Measurements from ENCODE around the gene SESN3.
"Not testable (repeated sequence)": the region's sequence is repeated elsewhere in the genome, so short reads cannot be mapped to it uniquely, and the experiment has no call there.

SESN3 gene, protein sequence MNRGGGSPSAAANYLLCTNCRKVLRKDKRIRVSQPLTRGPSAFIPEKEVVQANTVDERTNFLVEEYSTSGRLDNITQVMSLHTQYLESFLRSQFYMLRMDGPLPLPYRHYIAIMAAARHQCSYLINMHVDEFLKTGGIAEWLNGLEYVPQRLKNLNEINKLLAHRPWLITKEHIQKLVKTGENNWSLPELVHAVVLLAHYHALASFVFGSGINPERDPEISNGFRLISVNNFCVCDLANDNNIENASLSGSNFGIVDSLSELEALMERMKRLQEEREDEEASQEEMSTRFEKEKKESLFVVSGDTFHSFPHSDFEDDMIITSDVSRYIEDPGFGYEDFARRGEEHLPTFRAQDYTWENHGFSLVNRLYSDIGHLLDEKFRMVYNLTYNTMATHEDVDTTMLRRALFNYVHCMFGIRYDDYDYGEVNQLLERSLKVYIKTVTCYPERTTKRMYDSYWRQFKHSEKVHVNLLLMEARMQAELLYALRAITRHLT

DNA sequence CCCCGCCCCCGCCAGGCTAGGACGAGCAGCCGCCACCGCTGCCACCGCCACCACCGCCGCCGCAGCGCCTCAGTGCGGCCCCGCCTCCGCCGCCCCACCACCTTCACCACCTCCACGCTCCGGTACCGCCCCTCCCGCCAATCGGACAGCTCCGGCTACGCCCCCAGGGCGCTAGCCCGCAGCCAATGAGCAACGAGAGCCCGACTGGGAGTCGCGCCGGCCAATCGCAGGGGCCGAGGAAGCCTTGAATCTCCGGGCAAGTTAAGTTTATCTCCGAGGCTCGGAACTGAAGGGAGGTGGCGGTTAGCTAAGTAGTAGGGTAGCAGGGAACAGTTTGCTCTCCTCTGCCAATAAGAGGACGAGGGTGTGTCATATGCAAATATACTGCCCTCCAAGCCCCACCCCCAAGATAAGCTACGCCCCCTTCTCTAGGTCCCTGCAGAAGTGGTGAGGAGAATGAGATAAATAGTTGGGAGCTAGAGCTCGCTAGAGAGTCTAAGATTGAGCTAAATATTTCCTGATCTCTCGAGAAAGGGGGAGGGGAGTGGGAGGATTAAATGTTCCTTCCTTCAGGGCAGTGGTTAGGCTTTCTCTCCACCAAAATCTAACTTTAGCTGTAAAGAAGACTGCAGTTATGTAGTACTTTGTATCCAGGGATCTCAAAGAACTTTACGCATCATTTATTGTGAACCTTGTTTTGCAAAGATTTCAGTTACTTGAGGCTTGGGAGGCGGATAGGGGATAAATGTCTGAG lies at the start of gene SESN3:
Gene SESN3 (minus strand): TSS at position 76 of the 754 bp plus-strand sequence. CDS start 342 bp downstream, outside the sequence.
- DNase-seq: peak; percentile 100

DNA sequence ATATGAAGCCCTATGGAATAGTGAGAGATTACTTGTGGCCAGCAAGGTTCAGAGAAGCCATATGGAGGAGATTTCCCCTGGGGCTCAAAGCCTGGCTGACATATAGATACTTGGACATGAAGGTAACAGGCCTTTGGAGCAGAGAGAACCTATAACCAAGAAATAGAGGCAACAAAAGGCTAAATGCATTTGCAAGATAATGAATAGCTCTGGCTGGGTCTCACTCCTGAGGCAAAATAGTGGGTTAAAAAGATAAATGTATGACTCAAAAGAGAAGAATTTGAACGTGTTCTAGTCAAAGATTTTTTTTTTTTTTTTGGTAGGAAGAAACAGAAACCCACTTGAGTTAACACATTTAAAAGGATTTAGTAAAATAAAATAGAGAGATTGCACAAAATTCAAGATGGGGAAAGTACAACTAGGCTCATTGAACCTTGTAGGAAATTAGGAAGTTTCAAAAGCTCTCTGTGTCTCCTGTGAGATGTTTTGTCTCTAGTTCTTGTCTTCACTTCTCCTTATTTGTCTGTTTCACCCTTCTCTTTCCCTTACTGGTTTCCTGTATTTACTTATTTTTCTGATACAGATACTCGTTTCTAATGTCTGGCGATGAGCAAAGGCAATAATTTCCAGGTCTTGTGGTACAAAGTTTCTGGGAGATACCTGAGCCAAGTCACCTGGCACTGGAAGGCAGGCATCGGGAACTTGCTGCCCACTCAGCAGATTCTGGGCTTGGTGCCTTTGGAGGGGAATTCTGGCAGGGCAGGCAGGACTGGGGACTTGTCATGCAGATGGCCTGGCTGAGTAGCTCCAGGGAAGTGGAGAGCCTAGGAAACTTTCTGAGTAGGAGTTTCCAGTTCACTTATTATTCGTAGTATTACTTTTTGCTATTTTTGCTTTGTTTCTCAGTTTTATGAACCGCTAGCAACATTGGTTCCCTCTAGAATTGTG lies 49.2 kb upstream of the SESN3 start:
- DNase-seq: peak; percentile 91

DNA sequence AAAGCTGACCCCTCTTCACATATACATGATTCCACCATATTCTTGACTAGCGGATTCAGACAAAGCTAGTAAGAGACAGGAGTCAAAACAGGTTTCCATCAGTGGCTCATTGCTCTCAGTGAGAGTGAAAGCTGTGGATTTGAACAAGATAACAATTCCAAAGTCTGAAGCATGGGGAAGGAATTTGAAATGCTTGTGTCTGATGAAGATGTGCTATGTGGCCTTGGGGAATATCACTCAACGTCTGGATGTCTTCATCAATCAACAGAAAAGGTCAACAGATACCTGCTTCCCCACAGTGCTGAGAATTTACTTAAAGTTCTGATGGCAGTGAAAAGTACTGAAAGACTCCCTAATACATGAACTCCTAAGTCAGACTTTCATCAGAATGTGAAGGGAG lies 46.9 kb upstream of the SESN3 start:
- peak; percentile 85 for DNase-seq

DNA sequence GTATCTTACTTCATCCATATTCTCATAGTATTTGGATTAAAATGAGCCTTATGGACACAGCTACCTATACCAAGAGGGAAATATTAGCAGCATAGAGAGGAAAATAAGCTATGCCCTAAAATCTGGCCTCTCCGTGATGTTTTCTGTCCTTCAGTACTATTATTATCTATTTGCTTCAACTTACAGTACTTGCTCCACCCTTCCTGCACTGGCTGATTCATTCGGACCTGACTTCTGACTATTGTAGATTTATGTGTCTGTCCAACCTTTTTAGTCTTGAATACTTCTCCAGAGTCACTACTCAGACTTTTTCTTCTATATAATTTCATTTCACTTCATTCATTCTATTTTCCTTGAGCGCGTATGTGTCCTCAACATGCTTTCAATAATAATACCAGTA lies 45.1 kb upstream of the SESN3 start:
- DNase-seq: no peak

DNA sequence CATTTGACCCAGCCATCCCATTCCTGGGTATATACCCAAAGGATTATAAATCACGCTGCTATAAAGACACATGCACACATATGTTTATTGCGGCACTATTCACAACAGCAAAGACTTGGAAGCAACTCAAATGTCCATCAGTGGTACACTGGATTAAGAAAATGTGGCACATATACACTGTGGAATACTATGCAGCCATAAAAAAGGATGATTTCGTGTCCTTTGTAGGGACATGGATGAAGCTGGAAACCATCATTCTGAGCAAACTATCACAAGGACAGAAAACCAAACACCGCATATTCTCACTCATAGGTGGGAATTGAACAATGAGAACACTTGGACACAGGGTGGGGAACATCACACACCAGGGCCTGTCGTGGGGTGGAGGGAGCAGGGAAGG lies 42.6 kb upstream of the SESN3 start:
- DNase-seq: not testable (repeated sequence)

DNA sequence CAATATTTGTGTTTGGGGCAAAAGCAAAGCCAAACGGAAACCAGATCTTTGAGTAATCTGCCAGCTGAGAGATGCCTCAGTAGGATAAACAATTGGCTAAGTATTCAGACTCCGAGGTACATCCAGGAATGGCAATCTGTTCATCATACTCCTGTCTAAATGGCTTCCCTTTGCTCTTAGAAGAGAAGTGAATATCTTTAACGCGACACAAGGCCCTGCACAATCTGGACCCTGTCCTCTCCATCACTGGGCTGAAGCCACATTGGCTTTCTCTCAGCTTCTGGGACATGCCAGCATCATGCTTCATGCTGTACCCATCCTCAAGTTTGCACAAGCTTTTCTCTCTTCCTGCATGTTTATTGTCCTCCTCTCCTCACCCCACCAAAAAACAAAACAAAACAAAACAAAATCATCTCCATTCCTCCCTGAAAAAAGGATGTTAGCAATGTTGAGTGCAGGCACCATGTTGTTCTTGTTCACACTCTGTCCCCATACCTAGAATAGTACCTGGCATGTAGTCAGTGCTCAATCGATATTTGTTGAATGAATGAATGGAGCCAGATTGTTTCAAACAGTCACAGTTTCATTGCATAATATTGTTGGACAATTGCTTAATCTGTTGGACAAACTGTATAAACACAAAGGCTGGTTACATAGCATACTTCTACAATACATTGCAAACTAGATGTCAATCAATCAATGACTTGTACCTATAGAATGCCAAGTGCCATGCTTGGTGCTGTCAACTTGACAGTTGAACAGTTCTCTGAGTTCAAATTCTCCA lies 38.2 kb upstream of the SESN3 start:
- no peak for DNase-seq

DNA sequence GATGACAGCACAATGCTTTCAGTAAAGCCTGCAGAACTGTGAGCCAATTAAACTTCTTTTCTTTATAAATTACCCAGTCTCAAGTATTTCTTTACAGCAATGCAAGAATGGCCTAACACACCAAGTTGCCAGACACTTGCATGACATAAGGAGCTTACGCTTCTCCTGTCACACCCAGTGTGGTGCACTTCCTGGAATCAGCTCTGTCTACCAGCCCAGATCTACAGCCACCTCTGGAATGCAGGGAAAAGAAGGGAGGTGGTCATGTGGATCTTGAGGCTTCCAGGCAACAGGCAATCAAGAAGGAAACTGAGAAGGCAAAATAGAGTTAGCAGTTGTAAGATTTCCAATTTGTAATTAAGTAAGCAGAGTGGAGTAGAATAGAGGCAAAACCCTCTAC lies 37.4 kb upstream of the SESN3 start:
- no peak for DNase-seq

DNA sequence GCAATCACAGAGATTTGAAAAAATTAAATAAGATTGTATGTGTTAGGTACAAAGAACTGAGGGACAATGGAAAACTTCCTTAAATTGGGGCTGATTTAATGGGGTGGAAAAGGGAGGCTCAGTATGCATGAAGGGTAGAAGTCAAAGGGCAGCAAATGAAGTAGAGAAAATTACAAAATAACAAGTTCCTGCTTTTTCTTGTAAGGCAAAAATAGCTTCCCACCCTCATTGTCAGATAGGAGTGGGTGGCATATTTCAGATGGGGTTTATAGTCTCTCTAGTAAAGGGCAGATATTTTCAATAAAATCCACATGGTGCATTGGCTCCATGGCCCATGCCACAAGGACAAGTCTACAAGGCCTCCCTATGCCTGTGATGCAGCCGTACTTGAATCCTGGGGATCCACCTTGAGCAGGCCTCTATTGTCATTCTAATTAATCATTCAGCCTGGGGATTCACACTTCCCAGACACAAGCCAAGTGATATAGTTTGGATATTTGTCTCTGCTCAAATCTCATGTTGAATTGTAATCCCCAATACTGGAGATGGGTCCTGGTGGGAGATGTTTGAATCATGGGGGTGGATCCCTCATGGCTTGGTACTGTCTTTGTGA lies 36.7 kb upstream of the SESN3 start:
- no peak for DNase-seq

DNA sequence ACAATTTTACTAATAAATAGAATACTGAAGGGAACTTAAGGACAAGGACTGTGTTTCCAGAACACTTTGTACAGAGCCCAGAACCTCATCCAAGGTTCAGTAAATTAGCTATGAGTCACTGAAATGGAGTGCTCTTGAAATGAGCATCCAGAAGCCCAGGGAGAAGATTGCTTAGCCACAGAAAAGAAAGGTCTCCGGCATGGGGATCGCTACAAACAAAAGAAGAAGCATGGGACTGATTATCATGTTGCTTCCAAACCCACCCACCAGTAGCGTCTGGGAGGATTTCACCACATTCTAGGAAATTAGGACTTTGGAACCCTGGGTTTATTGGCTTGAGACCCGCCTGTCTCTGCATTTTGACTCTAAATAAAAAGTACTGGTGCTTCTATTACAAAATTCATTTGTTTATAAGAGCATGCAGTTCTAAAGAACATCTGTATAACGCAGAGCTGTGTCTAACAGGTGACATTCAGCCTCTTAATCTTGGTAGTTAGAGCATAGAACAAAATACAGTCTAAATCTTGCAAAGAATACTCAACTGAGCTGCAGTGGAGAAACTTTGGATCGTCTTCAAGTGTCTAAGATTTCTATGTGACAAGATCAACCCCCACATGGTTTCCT lies 35.9 kb upstream of the SESN3 start:
- DNase-seq: peak; percentile 76

DNA sequence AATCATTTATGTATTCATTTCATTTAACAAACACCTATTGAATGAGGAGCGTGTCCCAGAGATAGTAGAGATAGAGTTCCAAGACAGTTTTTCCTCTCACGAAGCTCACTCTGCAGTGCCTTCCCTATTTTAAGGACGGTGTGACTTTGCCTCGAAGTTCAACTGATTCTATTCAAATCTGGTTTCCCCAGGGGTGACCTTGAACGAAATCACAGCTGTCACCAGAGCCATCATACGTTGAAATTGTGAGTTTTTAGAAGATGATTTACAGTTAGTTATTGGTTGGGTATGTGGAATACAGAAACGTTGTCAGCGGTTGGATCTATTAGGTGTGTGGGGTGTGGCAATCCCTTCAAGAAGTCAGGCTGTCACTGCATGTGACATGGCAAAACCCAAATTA lies 33.9 kb upstream of the SESN3 start:
- no peak for DNase-seq

DNA sequence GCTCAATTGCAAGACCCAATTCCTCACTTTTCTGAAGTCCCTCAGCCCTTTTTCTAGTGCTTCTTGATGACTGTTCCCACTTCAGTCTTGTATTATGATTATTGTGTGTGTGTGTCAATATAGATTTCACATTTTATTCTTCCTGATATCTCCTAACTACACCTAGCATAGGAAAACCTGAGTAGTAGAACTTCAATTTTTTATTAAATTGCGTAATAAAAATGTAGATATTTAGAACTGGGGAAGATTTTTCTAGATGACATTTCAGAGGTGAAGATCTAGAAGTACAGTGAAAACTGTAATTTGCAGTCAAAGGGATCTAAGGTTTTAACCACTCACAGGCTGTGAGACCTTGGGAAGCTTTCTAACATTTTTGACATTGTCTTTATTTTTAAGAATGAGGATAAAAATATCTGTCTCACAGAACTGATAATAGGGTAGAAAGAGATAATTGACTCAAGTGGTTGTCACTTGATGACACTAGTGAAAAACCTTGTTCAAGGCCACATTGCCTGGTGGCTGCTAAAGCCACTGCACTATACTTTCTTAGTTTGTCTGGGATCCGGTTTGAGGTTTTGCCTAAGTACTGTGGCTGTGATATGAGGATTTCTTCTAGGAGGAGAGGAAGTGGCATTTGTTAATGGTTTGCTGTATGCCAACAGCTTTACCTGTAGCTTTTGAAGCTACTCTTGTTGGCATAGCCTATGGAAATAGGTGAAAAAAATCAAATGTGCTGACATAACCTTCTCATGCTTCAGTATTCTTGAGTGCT lies 32.2 kb upstream of the SESN3 start:
- no peak for DNase-seq

DNA sequence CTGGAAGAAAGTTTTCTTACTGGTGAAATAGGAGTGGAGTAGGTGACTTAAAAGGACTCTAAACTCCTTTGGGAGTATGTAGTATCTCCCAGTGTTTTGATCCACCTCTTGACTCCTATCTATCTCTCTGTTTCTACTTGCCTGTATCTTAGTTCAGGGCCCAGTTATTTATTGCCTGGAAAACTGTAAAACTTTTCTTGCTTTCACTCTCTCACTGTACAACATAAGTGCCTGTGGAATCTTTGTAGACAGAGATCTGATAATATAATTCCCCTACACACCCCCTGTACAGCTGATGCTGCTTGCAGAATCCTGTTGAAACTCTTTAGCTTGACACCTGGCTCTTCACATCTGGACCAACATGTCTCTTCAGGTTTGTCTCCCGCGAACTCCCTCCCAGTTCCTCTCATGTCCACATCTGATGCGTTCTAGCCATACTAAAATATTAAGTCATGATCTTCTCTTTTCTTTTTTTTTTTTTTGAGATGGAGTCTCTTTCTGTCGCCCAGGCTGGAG lies 26.5 kb upstream of the SESN3 start:
- no peak for DNase-seq

DNA sequence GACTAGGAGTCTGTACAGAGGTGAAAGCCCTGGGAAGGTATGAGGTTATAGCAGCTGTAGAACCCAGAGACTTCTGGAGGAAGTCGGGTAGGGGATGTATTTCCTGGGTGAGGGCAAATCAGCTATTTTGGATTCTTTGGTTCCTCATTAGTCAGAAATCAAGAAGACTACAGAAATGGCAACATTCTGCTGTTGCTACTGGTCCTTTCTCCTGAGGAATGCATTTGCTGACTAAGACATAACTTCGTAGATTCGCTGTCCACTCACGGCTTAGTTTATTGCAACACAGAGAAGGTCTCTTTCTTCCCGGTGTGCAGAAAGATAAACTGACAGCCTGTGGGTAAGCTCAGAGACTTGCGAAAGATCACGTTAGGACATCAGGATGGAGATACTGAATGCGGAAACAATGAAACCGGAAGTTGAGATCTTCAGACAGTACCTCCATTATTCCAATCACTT lies 25.3 kb upstream of the SESN3 start:
- no peak for DNase-seq

DNA sequence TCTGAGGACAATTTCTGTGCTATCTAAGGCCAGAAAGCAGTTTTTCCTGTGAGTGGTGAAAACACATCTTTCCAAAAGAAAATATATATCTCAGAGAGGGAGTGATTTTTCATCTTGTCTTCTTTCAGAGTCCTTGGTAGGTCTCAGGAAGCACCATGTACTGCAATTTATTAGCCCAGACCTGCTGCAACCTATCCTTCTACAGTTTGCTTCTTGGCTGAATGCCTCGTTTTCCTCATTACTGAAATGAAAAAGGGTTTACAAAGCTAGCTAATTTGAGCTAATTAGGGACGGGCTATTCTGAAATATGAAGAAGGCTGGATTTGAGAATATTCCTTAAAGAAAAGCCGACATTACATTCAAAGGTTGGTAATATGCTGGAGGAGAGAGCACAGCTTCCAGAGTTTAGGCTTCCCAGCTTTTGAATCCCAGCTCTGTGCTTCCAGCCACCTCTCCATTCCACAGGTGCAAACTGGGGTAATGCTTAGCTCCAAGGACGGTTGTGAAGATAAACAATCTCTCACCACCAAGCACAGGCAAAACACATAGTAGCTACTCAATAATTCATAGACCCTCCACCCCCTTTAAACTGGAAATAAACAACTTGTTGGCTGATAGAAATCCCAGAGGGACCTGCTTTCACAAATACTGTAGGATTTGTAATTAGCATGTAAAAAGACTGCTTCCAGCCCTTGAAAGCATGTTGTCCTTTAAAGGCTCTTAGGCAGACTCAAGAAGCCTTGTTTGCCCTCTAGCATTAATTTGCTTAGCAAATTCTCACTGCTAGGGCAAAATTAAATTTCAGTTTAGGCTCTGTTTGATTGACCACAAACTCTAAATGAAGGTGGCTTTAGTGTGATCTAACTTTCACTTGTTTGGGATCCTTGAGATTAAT lies 24.5 kb upstream of the SESN3 start:
- DNase-seq: no peak

DNA sequence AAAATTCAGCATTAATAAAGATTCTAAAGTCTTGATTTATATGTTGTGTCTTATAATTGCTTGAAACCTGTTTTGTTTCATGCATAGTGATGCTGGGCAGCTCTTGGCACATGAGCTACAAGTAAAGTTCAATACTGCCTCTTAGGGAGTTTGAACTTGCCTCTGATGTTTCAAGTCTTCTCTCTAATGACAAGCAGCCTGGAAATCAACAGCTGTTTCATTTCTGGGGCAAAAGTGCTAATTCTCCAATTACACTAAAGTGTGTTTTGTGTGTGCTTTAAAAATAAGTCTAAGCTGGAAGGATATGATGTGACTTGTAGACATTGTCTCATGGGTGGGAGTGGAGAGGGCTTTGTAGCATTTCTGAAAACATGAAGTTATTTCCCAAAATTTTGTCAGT lies 23.7 kb upstream of the SESN3 start:
- DNase-seq: no peak

DNA sequence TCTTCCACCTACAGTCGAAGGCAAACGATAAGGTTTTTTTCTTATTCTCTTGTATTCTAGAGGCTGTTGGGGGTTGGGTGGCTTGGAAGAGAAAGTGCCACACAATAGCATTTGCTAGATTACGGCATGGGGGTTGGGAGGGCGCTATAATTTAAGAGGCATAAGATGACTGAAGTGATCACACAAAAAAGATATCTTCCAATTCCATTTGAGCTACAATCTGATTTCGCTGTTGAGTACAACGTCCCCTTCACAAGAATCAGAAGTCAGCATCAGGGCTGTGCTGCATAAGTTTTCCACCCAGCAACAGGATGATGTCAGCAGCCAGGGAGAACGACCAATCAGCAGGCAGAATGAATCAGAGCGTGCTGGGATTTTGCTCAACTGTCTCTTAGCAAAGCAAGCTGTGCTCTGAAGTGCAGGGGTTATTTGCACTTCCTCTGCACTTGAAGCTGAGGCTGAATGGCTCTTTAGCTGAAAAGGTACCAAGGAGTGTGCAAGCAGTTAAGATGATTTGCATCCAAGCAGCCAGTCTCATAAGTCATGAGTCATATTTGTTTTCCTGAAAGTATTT lies 23.2 kb upstream of the SESN3 start:
- DNase-seq: peak; percentile 95

DNA sequence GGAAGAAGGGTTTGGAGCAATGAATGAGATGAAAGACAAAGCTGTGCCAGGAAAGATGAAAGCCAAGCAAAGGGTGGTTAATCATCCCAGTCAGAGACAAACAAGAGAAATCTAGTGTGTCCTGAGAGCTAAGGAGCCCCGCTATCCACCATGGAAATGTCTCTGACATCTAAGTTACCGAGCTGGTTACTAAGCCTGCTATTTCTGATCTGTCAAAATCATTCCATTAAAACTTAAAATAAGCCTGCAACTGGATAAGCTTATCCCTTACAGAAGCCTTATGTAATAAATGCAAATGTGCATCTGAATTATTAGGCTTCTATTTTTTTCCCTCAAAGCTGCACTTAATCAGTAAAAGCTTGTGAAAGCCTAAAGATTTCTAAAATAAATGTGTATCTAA lies 22.1 kb upstream of the SESN3 start:
- no peak for DNase-seq

DNA sequence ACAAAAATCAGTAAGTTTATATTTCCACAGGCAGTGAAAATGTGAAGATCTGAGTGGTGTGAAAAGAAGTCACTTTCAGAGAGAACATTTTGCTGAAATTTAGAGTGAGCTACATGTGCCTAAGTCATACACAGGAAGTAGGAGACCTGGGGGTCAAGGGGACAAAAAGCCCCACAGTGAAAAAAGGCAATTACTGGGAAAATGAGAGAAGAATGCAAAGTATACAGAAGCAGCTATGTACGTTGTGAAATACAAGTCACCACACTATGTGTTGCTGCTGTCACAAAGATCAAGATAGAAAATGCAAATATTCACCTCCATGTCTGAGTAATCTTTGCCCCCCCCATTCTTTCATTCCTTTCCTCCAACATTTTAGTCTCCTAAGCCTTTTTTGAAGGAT lies 21.6 kb upstream of the SESN3 start:
- DNase-seq: no peak

DNA sequence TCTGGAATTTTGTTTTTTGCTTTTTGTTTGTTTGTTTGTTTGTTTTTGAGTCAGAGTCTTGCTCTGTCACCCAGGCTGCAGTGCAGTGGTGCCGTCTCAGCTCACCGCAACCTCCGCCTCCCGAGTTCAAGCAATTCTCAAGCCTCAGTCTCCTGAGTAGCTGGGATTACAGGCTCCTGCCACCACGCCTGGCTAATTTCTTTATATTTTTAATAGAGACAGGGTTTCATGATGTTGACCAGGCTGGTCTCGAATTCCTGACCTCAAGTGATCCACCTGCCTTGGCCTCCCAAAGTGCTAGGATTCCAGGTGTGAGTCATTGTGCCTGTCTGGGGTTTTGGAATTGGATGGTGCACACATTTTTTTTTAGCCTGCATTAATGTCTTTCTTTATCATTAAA lies 20.9 kb upstream of the SESN3 start:
- DNase-seq: peak; percentile 64

Data from islet precursor cell (in vitro differentiated cells).